Muscle of back (tissue), 11 donors: ENCODE data around the gene GPR17. TPM values are rescaled to one million over a fixed set of nuclear protein-coding genes. Genes with fewer than 3 reads are reported as not detected.

Experiments used
- DNase-seq, 3 donors: peaks; one replicate each; pipeline versions ENCODE4 v3.0.0 to v3.0.0-alpha.2; 2013
- polyA plus RNA-seq, 10 donors: library from polyadenylated mRNA; unstranded; fragments of 120-200 nt; gene quantifications; one replicate each; pipeline ENCODE4 v1.2.1, GENCODE V29; 2013; ENCODE audit not compliant: insufficient read length in 10 of 10

Gene GPR17
- polyA plus RNA-seq, 10 donors = 3.1 to 10.6 (median 4.1) TPM

DNA sequence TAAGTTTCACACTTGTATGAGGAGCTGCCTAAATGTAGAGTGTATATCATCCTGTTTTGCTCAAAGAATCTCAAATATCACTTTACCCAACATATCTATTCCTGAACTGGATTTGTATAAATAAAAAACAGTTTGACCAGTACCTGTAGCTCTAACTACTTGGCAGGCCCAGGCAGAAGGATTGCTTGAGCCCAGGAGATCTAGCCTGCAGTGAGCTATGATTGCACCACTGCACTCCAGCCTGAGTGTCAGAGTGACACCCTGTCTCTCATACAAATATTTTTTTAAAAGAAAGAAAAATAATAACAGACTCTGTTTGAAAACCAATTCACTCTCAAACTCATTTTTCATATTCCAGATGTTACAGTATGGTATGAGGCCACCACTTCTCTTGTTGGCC, 37.1 kb downstream of the GPR17 start:
- DNase-seq = no peak

DNA sequence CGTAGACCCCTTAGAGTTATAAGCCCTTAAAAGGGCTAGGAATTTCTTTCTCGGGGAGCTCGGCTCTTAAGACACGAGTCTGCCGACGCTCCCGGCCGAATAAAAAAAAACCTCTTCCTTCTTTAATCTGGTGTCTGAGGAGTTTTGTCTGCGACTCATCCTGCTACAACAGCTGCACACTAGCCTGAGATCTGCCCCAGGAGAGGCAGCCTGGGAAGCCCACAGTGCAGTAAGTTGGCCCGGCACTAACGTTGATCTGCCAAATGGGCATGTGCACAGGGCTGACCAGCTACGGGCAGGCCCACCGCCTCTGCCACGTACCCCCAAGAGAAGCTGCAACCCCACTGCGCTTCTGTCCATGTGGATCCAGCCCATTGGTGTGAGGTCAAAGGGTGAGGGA, 37.8 kb downstream of the GPR17 start:
- DNase-seq = peak in 1 of 3 donors; percentile 51

DNA sequence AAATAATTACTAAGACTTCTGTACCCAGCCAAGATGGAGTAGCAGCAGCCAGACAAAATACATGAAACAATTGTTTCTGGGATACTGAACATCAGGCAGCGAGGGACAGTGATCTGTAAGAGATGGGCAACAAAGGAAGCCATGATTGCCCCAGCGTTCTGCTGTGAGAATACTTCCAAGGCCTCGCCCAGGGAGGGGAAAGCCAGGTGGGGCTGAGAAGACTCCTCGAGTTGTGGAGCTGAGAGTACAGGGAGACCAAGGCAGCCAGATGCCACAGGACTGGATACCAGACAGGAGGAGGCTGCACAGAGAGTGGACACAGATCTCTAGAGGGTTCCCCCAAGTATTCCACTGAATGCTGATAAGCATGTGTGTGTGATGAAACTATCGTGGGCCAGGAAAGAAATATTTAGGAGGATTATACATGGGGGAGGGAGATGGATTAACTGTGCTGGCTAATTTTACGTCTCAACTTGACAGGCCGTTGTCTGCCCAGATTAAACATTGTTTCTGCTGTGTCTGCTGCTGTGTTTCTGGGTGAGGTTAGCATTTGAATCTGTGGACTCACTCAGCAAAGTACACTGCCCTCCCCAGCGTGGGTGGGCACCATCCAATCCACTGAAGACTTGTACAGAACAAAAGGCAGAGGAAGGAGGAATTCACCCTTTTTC, 39.6 kb downstream of the GPR17 start:
- DNase-seq = no peak

DNA sequence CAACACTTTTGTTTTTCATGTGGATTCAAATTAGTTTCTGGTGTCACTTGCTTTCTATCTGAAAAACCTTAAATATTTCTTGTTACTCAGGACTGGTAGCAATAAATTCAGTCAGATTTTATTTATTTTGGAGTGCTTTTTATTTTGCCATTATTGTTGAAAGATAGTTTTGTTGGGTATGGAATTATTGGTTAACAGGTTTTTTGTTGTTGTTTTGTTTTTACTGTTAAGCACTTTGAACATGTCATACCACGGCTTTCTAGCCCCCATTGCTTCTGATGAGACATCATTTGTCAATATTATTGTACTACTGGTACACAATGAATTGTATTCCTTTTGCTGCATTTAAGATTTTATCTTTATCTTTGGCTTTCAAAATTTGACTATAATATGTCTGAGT, 42.5 kb downstream of the GPR17 start:
- no peak for DNase-seq

DNA sequence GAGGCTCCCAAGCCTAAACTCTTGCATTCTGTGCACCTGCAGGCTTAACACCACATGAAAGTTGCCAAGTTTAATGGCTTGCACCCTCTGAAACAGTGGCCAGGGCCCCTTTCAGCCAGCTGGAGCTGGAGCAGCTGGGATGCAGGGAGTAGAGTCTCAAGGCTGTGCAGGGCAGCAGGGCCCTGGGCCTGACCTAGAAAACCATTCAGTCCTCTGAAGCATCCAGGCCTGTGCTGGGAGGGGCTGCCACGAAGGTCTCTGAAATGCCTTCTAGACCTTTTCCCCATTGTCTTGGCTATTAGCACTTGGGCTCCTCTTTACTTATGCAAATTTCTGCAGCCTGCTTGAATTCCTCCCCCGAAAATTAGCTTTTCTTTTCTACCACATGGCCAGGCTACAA, 44.7 kb downstream of the GPR17 start:
- DNase-seq = no peak

DNA sequence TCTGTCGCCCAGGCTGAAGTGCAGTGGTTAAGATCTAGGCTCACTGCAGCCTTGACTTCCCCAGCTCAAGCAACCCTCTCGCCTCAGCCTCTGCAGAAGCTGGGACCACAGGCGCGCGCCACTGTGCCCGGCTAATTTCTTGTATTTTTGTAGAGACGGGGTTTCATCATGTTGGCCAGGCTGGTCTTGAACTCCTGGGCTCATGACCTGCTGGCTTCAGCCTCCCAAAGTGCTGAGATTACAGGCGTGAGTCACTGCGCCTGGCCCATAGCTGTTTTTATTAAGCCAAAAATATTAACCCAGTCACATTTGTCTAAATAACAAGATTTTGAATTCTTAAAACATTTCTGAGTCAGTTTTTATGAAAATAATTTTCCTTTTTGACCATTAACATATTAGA, 49.0 kb downstream of the GPR17 start:
- no peak for DNase-seq

DNA sequence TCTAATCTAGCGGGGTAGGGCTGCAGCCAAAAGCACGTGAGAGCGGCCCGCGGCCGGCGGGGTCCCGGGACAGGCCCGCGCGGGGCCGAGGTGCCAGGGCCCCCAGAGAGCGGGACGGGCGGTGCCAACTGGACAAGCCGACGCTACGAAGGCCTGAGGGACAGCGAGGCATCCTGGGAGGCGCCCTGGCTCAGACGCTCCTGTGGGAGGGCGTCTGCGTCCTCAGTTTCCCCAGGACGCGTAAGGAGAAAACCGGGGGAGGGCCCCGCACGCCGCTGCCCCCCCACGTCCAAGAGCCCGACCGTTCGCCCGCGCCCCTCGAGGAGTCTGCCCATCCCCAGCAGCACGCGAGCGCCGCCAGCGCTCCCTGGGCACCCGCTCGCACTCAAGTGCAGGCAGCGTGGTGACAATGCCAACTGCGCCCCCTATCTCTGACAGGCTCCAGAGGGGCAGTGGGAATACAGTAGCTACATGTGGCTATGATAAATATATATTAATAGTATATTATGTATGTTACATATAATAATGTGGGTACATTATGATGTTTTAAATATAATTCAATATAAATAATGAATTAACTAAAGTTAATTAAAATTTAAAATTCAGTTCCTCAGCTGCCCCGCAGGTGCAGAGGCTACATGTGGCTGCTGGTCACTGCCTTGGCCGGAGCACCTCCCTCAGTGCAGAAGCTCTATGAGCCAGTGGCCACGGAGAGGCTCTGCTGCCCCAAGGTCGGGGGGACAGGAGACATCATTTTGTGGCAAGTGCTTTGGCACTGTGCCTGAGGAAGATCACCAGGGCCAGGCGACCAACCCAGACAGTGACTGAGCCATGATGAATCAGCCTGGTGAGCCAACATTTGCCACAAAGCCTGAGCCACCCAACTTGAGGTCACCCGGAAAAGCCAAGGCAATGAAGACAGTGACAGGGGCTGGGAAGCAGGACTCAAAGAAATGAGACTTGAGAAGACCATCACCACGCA, 49.8 kb downstream of the GPR17 start:
- no peak for DNase-seq

DNA sequence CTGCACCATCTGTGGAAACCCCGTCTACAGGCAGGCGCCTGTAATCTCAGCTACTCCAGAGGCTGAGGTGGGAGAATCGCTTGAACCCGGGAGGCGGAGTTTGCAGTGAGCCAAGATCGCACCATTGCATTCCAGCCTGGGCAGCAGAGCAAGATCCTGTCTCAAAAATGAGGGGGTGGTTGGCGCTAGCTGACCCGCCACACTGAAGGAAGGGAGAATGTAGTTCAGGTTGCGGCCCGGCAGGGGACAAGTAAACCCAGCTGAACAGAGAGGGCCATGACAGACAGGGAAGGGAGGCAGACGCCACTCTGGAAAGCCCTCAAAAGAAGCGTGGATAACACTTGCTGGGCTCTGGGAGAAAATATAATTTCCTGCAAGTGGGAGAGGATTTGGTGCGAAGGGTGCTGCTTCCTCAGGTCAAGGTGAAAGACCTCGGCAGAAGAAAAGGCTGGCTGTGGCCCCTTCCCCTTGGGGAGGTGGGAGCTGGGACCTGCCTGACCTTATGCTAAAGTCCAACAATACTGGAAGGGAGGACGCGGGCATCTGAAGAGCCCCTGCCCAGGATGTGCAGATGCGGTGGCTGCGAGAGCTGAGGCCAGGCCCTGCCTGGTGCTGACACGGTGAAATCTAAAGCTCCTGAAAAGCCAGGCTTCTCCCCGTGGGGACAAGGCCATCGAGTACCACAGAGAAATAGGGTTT, 51.7 kb downstream of the GPR17 start:
- DNase-seq = no peak

DNA sequence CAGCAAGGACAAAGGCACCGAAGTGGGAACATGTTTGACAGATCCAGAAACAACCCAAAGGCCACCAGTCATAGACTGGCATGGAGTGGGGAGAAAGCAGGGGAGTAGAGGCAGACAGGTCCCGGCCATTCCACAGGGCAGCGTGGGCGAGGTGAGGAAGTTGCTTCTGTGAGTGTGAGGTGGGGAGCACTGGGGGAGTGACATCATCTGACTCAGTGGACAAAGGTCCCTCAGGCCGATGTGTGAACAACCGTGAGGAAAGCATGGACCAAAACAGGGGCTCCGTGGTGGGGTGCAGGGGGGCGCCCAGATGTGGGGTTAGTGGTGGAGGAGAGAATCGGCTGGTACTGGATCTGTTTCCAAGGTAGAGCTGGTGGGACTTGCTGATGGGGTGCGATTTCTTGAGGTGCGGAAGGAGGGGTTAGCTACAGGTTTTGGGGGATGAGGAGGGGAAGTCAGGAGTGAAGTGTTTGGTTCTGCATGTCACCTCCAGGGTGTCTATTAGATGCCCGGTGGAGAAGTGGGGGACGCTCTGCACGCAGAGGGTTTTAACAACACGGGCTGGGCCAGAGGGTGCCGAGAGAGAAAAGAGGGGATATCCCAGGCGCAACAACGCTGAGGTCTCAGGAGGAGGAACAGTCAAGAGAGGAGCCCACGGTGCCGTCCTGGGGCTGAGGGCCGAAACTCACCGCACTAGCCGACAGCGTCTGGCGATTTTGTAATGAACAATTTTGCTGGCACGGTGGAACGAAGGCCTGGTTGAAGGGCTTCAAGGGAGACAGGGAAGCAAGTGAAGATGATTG, 52.8 kb downstream of the GPR17 start:
- DNase-seq = no peak

DNA sequence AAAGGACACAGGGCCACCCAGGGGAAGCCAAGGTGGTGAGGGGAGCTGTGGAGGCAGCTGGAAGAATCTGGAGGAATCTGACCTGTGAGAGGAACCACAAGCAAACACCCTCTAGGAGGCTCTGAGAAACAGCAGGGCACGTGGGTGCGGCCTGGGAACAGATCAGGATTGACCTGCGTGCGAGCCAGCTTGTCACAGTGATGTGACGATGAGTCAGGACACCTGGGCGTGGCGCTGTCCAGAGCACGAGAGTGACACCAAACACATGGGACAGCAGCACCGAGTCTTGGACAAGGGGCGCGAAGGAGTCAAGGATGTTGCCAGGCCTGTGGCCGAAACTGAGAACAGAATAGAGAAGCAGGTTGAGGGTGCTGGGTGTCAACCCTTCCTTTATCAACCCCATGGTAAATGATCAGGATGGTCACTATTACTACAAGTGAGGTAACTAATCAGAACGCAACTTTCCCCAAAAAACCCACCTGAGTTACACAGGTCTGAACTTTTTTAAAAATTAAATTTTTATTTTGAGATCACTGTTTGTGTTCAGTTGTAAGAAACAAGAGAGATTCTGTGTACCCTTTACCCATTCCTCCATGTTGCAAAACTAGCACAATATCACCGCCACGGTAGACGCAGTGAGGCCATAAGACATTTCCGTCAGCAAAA, 54.7 kb downstream of the GPR17 start:
- DNase-seq = peak in 2 of 3 donors; percentile 22 to 45

DNA sequence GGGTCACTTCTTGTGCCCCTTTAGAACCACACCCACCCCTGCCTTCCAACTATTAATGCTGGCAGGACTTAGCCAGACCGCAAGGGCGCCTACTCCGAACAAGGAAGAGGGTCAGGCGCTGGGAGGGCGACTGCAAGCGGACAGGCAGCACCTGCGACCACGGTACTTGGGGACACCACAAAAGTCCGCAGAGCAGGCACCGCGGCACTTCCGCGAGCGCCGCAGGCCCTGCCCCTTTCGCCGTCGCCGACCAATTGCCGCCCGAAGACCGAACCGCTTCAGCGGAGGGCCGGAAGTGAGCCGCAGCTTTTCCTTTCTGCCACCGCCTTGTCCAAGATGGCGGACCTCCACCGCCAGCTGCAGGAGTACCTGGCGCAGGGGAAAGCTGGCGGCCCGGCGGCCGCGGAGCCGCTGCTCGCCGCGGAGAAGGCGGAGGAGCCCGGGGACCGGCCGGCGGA, 55.3 kb downstream of the GPR17 start, which contains the start of gene SFT2D3:
Gene SFT2D3, plus strand, starts transcription at position 305 of the 458 bp plus-strand sequence. Its CDS starts 32 bp downstream, at position 337.
- peak; percentile 90 to 97 (median 94) for DNase-seq

DNA sequence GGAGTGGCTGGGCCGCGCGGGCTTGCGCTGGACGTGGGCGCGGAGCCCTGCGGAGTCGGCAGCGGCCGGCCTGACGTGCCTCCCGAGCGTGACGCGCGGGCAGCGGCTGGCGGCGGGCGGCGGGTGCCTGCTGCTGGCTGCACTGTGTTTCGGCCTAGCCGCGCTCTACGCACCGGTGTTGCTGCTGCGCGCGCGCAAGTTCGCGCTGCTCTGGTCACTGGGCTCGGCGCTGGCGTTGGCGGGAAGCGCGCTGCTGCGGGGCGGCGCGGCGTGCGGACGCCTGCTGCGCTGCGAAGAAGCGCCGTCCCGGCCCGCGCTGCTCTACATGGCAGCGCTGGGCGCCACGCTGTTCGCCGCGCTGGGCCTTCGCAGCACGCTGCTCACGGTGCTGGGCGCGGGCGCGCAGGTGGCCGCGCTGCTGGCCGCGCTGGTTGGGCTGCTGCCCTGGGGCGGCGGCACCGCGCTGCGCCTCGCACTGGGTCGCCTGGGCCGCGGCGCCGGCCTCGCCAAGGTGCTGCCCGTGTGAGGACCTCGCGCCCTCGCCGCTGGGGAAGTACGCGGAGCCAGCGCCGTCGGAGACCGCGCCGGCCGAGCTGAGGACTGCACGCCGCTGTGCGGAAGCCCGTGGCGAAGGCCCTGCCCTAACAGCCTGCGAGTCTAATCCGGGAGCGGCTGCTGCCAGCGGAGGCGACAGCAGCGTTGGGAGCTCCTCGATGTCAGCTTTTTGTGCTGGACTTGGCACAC, 55.9 kb downstream of the GPR17 start:
- peak; percentile 66 to 91 (median 81) for DNase-seq

Other genes with a start within 250 kb of the GPR17 start
- under 1 TPM in 7 of 10 donors, not detected in 3; 0.10 to 0.55 (median 0.50) TPM for gene PROC, start 227.7 kb upstream of the GPR17 start, polyA plus RNA-seq
- 10 to 100 TPM; 41.6 to 54.7 (median 49.6) TPM for gene IWS1, start 119.7 kb upstream of the GPR17 start, polyA plus RNA-seq
- 1 to 10 TPM in 5 of 10 donors, under 1 TPM in 5; 0.36 to 2.3 (median 1.0) TPM for gene MYO7B, start 110.5 kb upstream of the GPR17 start, polyA plus RNA-seq
- 10 to 100 TPM; 25.1 to 43.8 (median 34.9) TPM for gene LIMS2, start 29.4 kb downstream of the GPR17 start, polyA plus RNA-seq
- not detected for gene SFT2D3, start 55.3 kb downstream of the GPR17 start, polyA plus RNA-seq
- gene WDR33, start 165.0 kb downstream of the GPR17 start, polyA plus RNA-seq = 10 to 100 TPM; 25.3 to 40.5 (median 30.4) TPM
- gene POLR2D, start 212.0 kb downstream of the GPR17 start, polyA plus RNA-seq = 10 to 100 TPM; 41.4 to 53.7 (median 44.5) TPM
- 10 to 100 TPM; 12.8 to 17.9 (median 15.3) TPM for gene AMMECR1L, start 239.8 kb downstream of the GPR17 start, polyA plus RNA-seq